Uterus (tissue), 2 donors: Measurements from ENCODE around the gene BBC3.

Source experiments
- POLR2A ChIP-seq, 2 donors: fragments of 450-650 bp; IDR thresholded peaks; one replicate each; pipeline ENCODE4 v1.6.1; 2016; ENCODE audit warnings: antibody characterized with exemption in 2 of 2, mild to moderate bottlenecking in 1 of 2, moderate library complexity in 1 of 2
- TF ChIP-seq, protein P1 (sequence below), 4 experiments: fragments of 200-600 bp in 2 of 4; fragments of 450-650 bp in 2 of 4; sonication (generic) in 2 of 4; IDR thresholded peaks; one replicate each; pipeline ENCODE4 v1.5.1; 2016 to 2019; ENCODE audit warnings: antibody characterized with exemption in 4 of 4, mild to moderate bottlenecking in 2 of 4, moderate library complexity in 1 of 4

DNA sequence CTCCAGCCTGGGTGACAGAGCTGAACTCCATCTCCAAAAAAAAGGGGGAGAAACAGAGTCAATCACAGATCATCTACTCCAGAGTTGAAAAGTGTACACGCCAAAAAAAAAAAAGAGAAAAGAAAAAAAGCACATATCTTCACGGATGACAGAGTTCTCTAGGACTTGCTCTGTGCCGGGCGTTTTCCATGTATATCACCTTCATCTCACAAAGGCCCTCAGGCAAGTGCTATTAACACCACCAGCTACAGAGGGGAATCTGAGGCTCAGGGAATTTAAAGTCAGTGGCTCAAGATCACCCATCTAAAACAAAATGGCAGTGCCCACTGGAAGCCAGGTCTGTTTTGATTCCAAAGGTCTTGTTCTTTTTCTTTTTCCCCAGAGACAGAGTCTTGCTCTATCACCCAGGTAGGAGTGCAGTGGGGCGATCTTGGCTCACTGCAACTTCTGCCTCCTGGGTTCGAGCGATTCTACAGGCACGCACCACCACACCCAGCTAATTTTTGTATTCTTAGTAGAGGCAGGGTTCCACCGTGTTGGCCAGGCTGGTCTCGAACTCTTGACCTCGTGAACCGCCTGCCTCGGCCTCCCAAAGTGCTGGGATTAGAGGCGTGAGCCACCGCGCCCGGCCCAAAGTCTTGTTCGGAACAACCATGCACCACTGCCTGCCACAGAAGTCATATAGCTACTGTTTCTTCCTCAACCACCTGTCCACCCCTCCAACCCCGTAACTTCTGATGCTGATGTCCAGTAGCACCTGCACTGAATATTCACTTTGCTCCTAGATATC is 58.1 kb downstream of the BBC3 start:
- TF ChIP-seq, protein P1, sequence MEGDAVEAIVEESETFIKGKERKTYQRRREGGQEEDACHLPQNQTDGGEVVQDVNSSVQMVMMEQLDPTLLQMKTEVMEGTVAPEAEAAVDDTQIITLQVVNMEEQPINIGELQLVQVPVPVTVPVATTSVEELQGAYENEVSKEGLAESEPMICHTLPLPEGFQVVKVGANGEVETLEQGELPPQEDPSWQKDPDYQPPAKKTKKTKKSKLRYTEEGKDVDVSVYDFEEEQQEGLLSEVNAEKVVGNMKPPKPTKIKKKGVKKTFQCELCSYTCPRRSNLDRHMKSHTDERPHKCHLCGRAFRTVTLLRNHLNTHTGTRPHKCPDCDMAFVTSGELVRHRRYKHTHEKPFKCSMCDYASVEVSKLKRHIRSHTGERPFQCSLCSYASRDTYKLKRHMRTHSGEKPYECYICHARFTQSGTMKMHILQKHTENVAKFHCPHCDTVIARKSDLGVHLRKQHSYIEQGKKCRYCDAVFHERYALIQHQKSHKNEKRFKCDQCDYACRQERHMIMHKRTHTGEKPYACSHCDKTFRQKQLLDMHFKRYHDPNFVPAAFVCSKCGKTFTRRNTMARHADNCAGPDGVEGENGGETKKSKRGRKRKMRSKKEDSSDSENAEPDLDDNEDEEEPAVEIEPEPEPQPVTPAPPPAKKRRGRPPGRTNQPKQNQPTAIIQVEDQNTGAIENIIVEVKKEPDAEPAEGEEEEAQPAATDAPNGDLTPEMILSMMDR (IDR thresholded peaks at IDR 0.05), result no peak
- no peak for TF ChIP-seq POLR2A (IDR thresholded peaks at IDR 0.05)
